ENCODE data around the gene AGT. TPM values are rescaled to one million over a fixed set of nuclear protein-coding genes. Genes with fewer than 3 reads are reported as not detected.
"Not testable (repeated sequence)": the region's sequence is repeated elsewhere in the genome, so short reads cannot be mapped to it uniquely, and the experiment has no call there.

AGT gene
- polyA plus RNA-seq, 3 donors = 16.0 to 45.9 (median 38.1) TPM

- no peak for DNase-seq (ENCODE audit: low read depth in 3 of 3, low spot score in 2 of 3)
Measured at GRCh38 chr1:230745071-230745470, 31.1 kb upstream of the AGT start.

GRCh38 chr1:230744382-230744781 lies 30.5 kb upstream of the AGT start:
- DNase-seq (ENCODE audit: low read depth in 3 of 3, low spot score in 2 of 3) = no peak

GRCh38 chr1:230743899-230744298 lies 30.0 kb upstream of the AGT start:
- no peak for DNase-seq (ENCODE audit: low read depth in 3 of 3, low spot score in 2 of 3)

- no peak for DNase-seq (ENCODE audit: low read depth in 3 of 3, low spot score in 2 of 3)
Measured at GRCh38 chr1:230739564-230740290, 25.8 kb upstream of the AGT start.

GRCh38 chr1:230737622-230738262 lies 23.8 kb upstream of the AGT start:
- no peak for DNase-seq (ENCODE audit: low read depth in 3 of 3, low spot score in 2 of 3)

- no peak for DNase-seq (ENCODE audit: low read depth in 3 of 3, low spot score in 2 of 3)
Measured at GRCh38 chr1:230735447-230735846, 21.5 kb upstream of the AGT start.

- no peak for DNase-seq (ENCODE audit: low read depth in 3 of 3, low spot score in 2 of 3)
Measured at GRCh38 chr1:230730977-230731376, 17.1 kb upstream of the AGT start.

GRCh38 chr1:230728710-230729392 lies 14.9 kb upstream of the AGT start:
- DNase-seq (ENCODE audit: low read depth in 3 of 3, low spot score in 2 of 3) = no peak

- no peak for DNase-seq (ENCODE audit: low read depth in 3 of 3, low spot score in 2 of 3)
Measured at GRCh38 chr1:230725256-230726012, 11.5 kb upstream of the AGT start.

GRCh38 chr1:230721849-230722522 lies 8.1 kb upstream of the AGT start:
- DNase-seq (ENCODE audit: low read depth in 3 of 3, low spot score in 2 of 3) = not testable (repeated sequence)

- DNase-seq (ENCODE audit: low read depth in 3 of 3, low spot score in 2 of 3) = no peak
Measured at GRCh38 chr1:230717251-230717650, 3.3 kb upstream of the AGT start.

- DNase-seq (ENCODE audit: low read depth in 3 of 3, low spot score in 2 of 3) = not testable (repeated sequence)
Measured at GRCh38 chr1:230716453-230716852, 2.5 kb upstream of the AGT start.

GRCh38 chr1:230715510-230715909 lies 1.6 kb upstream of the AGT start:
- DNase-seq (ENCODE audit: low read depth in 3 of 3, low spot score in 2 of 3) = no peak

- DNase-seq (ENCODE audit: low read depth in 3 of 3, low spot score in 2 of 3) = no peak
Measured at GRCh38 chr1:230713547-230713914, 391 bp downstream of the AGT start.

GRCh38 chr1:230713138-230713537 lies 784 bp downstream of the AGT start:
- no peak for DNase-seq (ENCODE audit: low read depth in 3 of 3, low spot score in 2 of 3)

- no peak for DNase-seq (ENCODE audit: low read depth in 3 of 3, low spot score in 2 of 3)
Measured at GRCh38 chr1:230712470-230712942, 1.4 kb downstream of the AGT start.

GRCh38 chr1:230711245-230711644 lies 2.7 kb downstream of the AGT start:
- no peak for DNase-seq (ENCODE audit: low read depth in 3 of 3, low spot score in 2 of 3)

- no peak for DNase-seq (ENCODE audit: low read depth in 3 of 3, low spot score in 2 of 3)
Measured at GRCh38 chr1:230710543-230710904, 3.4 kb downstream of the AGT start.

- DNase-seq (ENCODE audit: low read depth in 3 of 3, low spot score in 2 of 3) = no peak
Measured at GRCh38 chr1:230709619-230710542, 4.0 kb downstream of the AGT start.

All from right renal cortex interstitium (tissue), 3 donors.